Upper lobe of left lung (tissue), 4 donors: ENCODE data around the gene CFHR5.

Source experiments
- CTCF ChIP-seq, 6 experiments: fragments of 450-650 bp in 4 of 6; fragments of 200-600 bp in 2 of 6; sonication (generic) in 2 of 6; IDR thresholded peaks; one replicate each; pipeline ENCODE4 v1.5.1; 2016 to 2019; ENCODE audit warnings: antibody characterized with exemption in 6 of 6
- EP300 ChIP-seq, 4 donors: sonication (generic); formaldehyde crosslinking; IDR thresholded peaks; one replicate each; pipeline ENCODE4 v1.5.1; 2017; ENCODE audit warnings: antibody characterized with exemption in 4 of 4, control low read depth in 2 of 4

- TF ChIP-seq CTCF (IDR thresholded peaks at IDR 0.05) = no peak
- TF ChIP-seq EP300 (IDR thresholded peaks at IDR 0.05) = no peak
These were observed 24.5 kb downstream of the CFHR5 start for GRCh38 chr1:197001828-197002227.
